Mucosa of stomach (tissue), 1 donor: ENCODE data around the gene CENPN.
A peak's percentile ranks its signal among the peaks of the same experiment; 100 is the strongest.

Experiments used
- H3K27me3 ChIP-seq: one replicate; pipeline ENCODE4 v1.7.0; 2013; ENCODE audit warnings: mild to moderate bottlenecking, low read length; ENCODE audit not compliant: control insufficient read depth, insufficient read depth
- H3K36me3 ChIP-seq: one replicate; pipeline ENCODE4 v1.7.0; 2013; ENCODE audit warnings: low read length; ENCODE audit not compliant: control insufficient read depth, insufficient read depth
- H3K4me1 ChIP-seq: one replicate; pipeline ENCODE4 v1.7.0; 2013; ENCODE audit warnings: mild to moderate bottlenecking, low read length; ENCODE audit not compliant: control insufficient read depth, insufficient read depth
- H3K4me3 ChIP-seq: one replicate; pipeline ENCODE4 v1.7.0; 2013; ENCODE audit warnings: low read length
- H3K9ac ChIP-seq: one replicate; pipeline ENCODE4 v1.7.0; 2013; ENCODE audit warnings: mild to moderate bottlenecking, low read length, moderate library complexity
- H3K9me3 ChIP-seq: one replicate; pipeline ENCODE4 v1.7.0; 2013; ENCODE audit warnings: mild to moderate bottlenecking, low read length, moderate library complexity; ENCODE audit not compliant: control insufficient read depth
- donor health status: Pancreatic carcinoma.

The CENPN gene

DNA sequence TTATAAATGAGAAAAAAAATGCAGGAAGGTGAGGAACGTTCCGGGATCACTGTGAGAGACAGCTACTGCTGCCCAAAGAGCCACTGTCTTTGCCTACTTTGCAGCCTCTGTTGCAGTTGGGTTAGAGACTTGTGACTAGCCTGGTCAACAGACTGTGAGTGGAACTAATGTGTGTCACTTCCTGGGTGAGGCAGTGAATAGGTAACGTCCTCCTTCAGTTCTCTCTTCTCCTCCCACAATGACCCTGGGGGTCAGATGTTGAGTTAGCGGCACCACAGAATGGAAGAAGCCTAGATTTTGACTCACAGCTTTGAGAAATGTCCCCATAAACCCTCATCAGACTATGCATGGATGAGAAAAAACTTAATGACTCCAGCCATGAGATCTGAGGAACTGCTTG, 64.8 kb downstream of the CENPN start:
- no peaks in the 10 kb centered on the region for H3K4me1 ChIP-seq
- H3K4me3 ChIP-seq: no peak overlapping the region
- H3K36me3 ChIP-seq: no peaks in the 10 kb centered on the region
- no peaks in the 10 kb centered on the region for H3K9me3 ChIP-seq
- no peak overlapping the region for H3K9ac ChIP-seq
- H3K27me3 ChIP-seq: no peaks in the 10 kb centered on the region

DNA sequence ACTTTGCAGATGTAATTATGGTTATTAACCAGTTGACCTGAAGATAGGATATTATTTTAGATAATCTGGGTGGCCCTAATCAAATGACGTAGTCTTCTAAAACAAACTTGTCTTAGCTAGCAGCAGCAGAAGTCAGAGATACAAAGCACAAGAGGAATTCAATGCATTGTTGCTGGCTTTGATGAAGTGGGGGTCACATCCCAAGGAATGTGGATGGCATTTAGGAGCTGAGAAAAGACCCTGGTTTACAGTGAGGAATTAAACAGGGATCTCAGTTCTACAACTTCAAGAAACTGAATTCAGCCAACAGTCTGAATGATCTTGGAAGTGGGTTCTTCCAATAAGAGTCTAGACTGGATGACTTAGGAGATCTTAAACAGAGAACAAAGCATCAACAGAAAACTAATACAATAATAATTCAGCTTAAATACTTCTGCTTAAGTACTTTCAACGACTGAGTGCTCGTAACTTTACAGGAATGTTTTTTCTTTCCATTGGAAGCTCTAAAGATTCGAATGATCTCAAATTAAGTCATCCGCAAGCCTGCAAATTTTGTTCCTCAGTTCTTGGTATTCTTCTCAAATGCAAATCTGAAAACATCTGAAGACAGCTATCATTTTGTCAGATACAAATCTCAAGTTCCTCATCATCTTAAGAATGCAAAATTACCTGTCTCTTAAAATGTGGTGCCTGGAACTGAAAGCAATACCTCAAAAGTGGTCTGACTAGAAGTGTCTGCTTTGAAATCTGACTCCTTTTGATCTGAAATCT, 66.7 kb downstream of the CENPN start:
- Histone ChIP-seq H3K36me3 (no peaks in the 10 kb centered on the region), H3K4me1 (no peaks in the 10 kb centered on the region), H3K9ac (no peak overlapping the region), H3K4me3 (no peak overlapping the region), H3K27me3 (no peaks in the 10 kb centered on the region), H3K9me3 (no peaks in the 10 kb centered on the region)

DNA sequence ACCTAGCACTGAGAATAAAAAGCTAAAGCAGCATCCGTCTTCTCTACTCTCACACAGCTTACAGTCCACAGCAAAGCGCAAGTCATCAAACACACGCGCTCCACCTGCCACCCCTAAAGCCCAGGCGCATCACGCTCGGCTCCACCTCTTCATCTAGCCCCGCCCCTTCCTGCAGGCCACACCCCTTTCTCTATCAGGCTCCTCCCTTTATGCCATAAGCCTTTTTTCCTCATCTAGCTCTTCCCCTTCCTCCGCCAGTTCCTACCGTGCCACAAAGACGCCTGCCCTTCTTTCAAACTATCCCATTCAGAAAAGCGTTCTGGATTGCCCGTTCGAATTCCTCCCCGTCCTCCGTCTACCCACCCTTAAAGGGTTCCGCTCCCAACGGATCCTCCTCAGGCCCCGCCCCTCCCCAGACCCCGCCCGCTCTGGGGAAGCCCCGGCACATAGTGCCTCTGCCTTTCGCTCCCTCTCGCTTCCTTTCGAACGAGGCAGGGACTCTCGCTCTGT, 69.6 kb downstream of the CENPN start:
- Histone ChIP-seq H3K4me3 (peak overlapping the region; percentile 96), H3K27me3 (no peaks in the 10 kb centered on the region), H3K36me3 (no peaks in the 10 kb centered on the region), H3K9me3 (no peaks in the 10 kb centered on the region), H3K4me1 (no peaks in the 10 kb centered on the region), H3K9ac (peak overlapping the region; percentile 91)

DNA sequence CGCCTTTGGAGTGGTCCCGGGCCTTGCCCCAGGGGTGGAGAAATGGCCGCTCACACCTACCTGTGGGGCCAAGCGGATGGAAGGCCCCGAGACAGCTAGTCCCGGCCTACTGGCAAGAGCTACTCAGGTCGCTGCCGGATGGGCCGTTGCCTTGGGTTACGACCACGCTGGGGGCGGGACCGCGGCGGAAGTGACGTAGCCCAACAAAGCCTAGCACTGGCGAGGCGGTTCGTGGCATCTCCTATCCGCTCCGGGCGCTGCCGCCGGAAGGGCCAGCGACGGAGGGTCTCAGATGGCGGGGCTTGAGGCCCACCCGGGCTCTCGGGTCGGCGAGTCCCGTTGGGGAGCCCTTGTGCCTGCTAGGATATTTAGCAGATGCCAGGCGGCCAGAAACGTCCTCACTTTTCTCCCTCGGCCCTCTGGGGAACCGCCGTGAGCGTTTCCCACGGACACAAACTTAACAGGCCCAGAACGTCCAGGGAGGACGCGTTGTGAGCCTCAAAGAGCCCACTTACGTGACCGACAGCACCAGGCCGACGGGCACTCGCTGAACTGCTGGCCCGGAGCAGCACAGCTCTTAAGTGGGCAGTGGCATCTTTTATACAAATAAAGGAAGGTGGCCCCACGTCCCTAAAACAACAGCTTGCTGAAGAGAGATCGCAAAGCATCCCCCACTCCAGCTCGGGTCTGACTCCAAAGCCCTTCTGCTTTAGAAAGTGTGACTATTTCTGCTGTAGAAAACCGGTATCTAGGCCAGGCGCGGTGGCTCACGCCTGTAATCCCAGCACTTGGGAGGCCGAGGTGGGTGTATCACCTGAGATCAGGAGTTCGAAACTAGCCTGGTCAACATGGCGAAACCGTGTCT, 70.3 kb downstream of the CENPN start, which contains the start of gene C16orf46:
Gene C16orf46 (minus strand): TSS at position 163 of the 865 bp plus-strand sequence. CDS start 13,283 bp downstream, outside the sequence.
- H3K4me1 ChIP-seq: no peaks in the 10 kb centered on the region
- H3K27me3 ChIP-seq: no peaks in the 10 kb centered on the region
- peak within 1 kb of the TSS; percentile 96 for H3K4me3 ChIP-seq
- H3K36me3 ChIP-seq: no peaks in the 10 kb centered on the region
- no peaks in the 10 kb centered on the region for H3K9me3 ChIP-seq
- peak within 1 kb of the TSS; percentile 91 for H3K9ac ChIP-seq

DNA sequence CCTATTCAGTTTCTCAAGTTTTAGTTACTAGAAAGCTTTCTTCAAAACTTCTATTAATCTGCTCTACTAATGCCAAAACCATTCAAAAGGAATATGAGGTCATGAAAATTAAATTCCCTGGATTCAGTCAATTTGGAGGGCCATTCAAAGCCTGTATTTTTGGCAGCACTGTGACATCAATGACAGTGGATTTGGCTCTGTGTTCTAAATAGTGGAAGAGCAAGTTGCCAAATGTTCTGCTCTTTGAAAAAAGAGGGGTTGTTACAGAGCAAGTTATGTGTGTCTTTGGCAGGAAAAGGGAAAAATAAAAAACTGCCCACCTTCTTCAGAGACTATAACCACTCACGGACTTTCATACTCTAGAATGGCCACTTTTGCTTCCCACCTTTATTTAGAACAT, 73.2 kb downstream of the CENPN start:
- no peaks in the 10 kb centered on the region for H3K36me3 ChIP-seq
- no peak overlapping the region for H3K9ac ChIP-seq
- H3K4me3 ChIP-seq: no peak overlapping the region
- H3K4me1 ChIP-seq: no peaks in the 10 kb centered on the region
- no peaks in the 10 kb centered on the region for H3K27me3 ChIP-seq
- no peaks in the 10 kb centered on the region for H3K9me3 ChIP-seq

DNA sequence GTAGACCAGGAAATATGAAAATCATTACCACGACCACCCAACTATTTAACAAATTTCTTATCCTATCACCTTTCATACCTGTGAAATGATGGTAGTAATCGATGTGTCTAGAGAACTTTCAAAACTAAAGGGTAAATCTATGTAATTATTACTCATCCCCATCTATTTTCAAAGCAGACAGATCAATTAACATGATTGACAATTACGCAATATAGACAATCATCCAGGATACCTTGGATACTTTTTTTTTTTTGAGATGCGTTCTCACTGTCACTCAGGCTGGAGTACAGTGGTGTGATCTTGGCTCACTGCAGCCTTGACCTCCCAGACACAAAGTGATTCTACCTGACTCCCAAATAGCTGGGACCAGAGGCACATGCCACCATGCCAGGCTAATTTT, 74.0 kb downstream of the CENPN start:
- no peak overlapping the region for H3K9ac ChIP-seq
- H3K4me3 ChIP-seq: no peak overlapping the region

More for the DNA sequence above, 74.0 kb downstream of the CENPN start:
- no peaks in the 10 kb centered on the region for H3K36me3 ChIP-seq
- H3K4me1 ChIP-seq: no peaks in the 10 kb centered on the region
- H3K9me3 ChIP-seq: no peaks in the 10 kb centered on the region
- no peaks in the 10 kb centered on the region for H3K27me3 ChIP-seq
